Neutrophil (primary cell): ENCODE results near the gene LTBP1.

ENCODE experiments used
- H3K27ac ChIP-seq: fragments of 200-600 bp; sonication (generic); 2 replicates; pipeline ENCODE4 v1.5.1; 2016; ENCODE audit warnings: mild to moderate bottlenecking, moderate library complexity
- H3K27me3 ChIP-seq: fragments of 200-600 bp; sonication (generic); 2 replicates; pipeline ENCODE4 v1.6.0; 2016; ENCODE audit warnings: mild to moderate bottlenecking
- H3K36me3 ChIP-seq: fragments of 200-600 bp; sonication (generic); 2 replicates; pipeline ENCODE4 v1.5.1; 2017
- H3K4me1 ChIP-seq, 2 experiments: fragments of 200-600 bp in 1 of 2; sonication (generic) in 1 of 2; 1 replicate in 1 of 2; 2 replicates in 1 of 2; pipeline versions ENCODE4 v1.5.1 to v1.6.1; 2013 to 2016; ENCODE audit warnings: low read depth in 1 of 2, low read length in 1 of 2, mild to moderate bottlenecking in 1 of 2, moderate library complexity in 1 of 2; ENCODE audit not compliant: control insufficient read depth in 1 of 2, insufficient read depth in 1 of 2
- H3K4me3 ChIP-seq, 2 experiments: fragments of 200-600 bp in 1 of 2; sonication (generic) in 1 of 2; 1 replicate in 1 of 2; 2 replicates in 1 of 2; pipeline ENCODE4 v1.5.1; 2013 to 2016; ENCODE audit warnings: low read depth in 1 of 2, low read length in 1 of 2, mild to moderate bottlenecking in 1 of 2, moderate library complexity in 1 of 2
- H3K9me3 ChIP-seq: fragments of 200-600 bp; sonication (generic); 2 replicates; pipeline ENCODE4 v1.5.1; 2016
- TF ChIP-seq, protein P1 (sequence below): fragments of 200-600 bp; sonication (generic); IDR thresholded peaks from 2 replicates; pipeline ENCODE4 v1.5.1; 2016; ENCODE audit warnings: antibody characterized with exemption

LTBP1 gene

GRCh38 chr2:33337385-33337960 lies 390.7 kb downstream of the LTBP1 start:
- Histone ChIP-seq H3K27me3 (no peaks in the 10 kb centered on the region), H3K4me3 (no peak overlapping the region), H3K9me3 (no peaks in the 10 kb centered on the region), H3K36me3 (no peaks in the 10 kb centered on the region), H3K4me1 (peaks cover 7 to 10% of the 10 kb centered on the region in 2 experiments), H3K27ac (no peak overlapping the region)
- TF ChIP-seq, protein P1, sequence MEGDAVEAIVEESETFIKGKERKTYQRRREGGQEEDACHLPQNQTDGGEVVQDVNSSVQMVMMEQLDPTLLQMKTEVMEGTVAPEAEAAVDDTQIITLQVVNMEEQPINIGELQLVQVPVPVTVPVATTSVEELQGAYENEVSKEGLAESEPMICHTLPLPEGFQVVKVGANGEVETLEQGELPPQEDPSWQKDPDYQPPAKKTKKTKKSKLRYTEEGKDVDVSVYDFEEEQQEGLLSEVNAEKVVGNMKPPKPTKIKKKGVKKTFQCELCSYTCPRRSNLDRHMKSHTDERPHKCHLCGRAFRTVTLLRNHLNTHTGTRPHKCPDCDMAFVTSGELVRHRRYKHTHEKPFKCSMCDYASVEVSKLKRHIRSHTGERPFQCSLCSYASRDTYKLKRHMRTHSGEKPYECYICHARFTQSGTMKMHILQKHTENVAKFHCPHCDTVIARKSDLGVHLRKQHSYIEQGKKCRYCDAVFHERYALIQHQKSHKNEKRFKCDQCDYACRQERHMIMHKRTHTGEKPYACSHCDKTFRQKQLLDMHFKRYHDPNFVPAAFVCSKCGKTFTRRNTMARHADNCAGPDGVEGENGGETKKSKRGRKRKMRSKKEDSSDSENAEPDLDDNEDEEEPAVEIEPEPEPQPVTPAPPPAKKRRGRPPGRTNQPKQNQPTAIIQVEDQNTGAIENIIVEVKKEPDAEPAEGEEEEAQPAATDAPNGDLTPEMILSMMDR: no peak

DNA sequence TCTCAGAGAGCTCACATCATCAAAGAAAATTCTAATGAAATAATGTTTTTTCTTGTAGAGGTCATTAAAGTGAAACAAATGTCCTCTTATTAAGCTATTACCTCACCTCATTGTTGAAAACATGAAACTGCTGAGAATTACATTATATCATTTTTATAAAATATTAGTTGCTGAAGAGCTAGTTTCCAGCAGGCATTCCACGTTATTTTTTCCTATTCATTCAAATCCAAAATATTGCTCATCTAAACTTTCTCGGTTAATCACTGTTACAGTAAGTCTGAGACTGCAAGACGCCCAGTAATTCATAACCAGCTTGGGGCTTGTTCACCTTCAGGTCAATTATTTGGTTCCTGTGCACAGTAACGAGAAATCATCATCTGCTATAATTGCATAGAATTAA lies 391.2 kb downstream of the LTBP1 start:
- Histone ChIP-seq H3K27ac (no peak overlapping the region), H3K9me3 (no peaks in the 10 kb centered on the region), H3K4me3 (no peak overlapping the region), H3K4me1 (peaks cover 7 to 10% of the 10 kb centered on the region in 2 experiments), H3K27me3 (no peaks in the 10 kb centered on the region), H3K36me3 (no peaks in the 10 kb centered on the region)
- TF ChIP-seq, protein P1: no peak

- no peaks in the 10 kb centered on the region for H3K36me3 ChIP-seq
- H3K4me3 ChIP-seq: no peak overlapping the region
- TF ChIP-seq, protein P1: no peak
- no peak overlapping the region for H3K27ac ChIP-seq
- peaks cover 7 to 10% of the 10 kb centered on the region in 2 experiments for H3K4me1 ChIP-seq
- no peaks in the 10 kb centered on the region for H3K9me3 ChIP-seq
- H3K27me3 ChIP-seq: no peaks in the 10 kb centered on the region
Observed at GRCh38 chr2:33339269-33339668, 392.5 kb downstream of the LTBP1 start.

GRCh38 chr2:33340280-33340679 lies 393.5 kb downstream of the LTBP1 start:
- H3K4me3 ChIP-seq: no peak overlapping the region
- H3K27me3 ChIP-seq: no peaks in the 10 kb centered on the region
- H3K4me1 ChIP-seq: peaks cover 7 to 10% of the 10 kb centered on the region in 2 experiments
- H3K36me3 ChIP-seq: no peaks in the 10 kb centered on the region
- TF ChIP-seq, protein P1: no peak
- no peaks in the 10 kb centered on the region for H3K9me3 ChIP-seq
- no peak overlapping the region for H3K27ac ChIP-seq

DNA sequence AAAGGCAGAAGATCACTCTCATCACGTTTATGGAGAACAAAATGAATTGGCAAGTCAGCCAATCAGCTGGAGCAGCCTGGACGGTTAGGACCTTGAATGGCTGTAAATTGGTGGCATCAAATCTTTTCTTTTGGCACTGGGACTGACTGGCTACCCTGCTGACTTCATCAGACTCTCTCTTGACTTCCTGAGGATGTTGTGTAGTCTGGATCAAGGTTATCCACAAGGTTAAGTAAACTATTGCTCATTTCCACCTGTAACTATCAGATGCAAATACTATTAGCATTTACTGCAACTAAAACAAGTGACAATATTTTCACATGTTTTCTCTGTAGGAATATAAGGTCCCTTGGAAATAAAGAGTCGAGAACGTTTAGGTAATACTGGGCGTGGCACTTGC lies 395.4 kb downstream of the LTBP1 start:
- H3K4me1 ChIP-seq: no peaks in the 10 kb centered on the region
- TF ChIP-seq, protein P1: no peak

More for the DNA sequence above, 395.4 kb downstream of the LTBP1 start:
- Histone ChIP-seq H3K27me3 (no peaks in the 10 kb centered on the region), H3K36me3 (no peaks in the 10 kb centered on the region), H3K9me3 (no peaks in the 10 kb centered on the region), H3K4me3 (no peak overlapping the region), H3K27ac (no peak overlapping the region)
